ENCODE measurements around the gene ARFGAP3. TPM values are rescaled to one million over a fixed set of nuclear protein-coding genes. Genes with fewer than 3 reads are reported as not detected.

The ARFGAP3 gene
- total and polyA plus RNA-seq, 2 experiments from 2014 or later, result 14.8 to 19.1 TPM

GRCh38 chr22:42837556-42837955, 19.5 kb downstream of the ARFGAP3 start (continued):
- TF ChIP-seq ZNF462 (CRISPR knock-in tag; IDR thresholded peaks at IDR 0.05) (no peak), ZNF114 (CRISPR knock-in tag; IDR thresholded peaks at IDR 0.05) (no peak), EZH2 (IDR thresholded peaks at IDR 0.05; ENCODE audit: low read depth, unreplicated experiment) (no peak)

- H2AFZ ChIP-seq, result no peak overlapping the region
- no peaks in the 10 kb centered on the region for H3K4me1 Mint-ChIP-seq
- H4K20me1 ChIP-seq (replicated peaks; ENCODE audit: insufficient read depth), result no peaks in the 10 kb centered on the region
- TF ChIP-seq STAT1 (IDR thresholded peaks at IDR 0.05; ENCODE audit: unreplicated experiment) (no peak), NANOG (IDR thresholded peaks at IDR 0.05; ENCODE audit: borderline replicate concordance) (no peak), CREB1 (CRISPR knock-in tag; IDR thresholded peaks at IDR 0.05; ENCODE audit: low read depth) (no peak), ZNF462 (CRISPR knock-in tag; IDR thresholded peaks at IDR 0.05) (no peak), JUNB (IDR thresholded peaks at IDR 0.05; ENCODE audit: unreplicated experiment) (no peak), ZNF114 (CRISPR knock-in tag; IDR thresholded peaks at IDR 0.05) (no peak), EZH2phosphoT487 (IDR thresholded peaks at IDR 0.05; ENCODE audit: unreplicated experiment) (no peak)
These were observed 21.0 kb downstream of the ARFGAP3 start for GRCh38 chr22:42836026-42836425.

More at GRCh38 chr22:42836026-42836425, 21.0 kb downstream of the ARFGAP3 start:
- H3K4me2 ChIP-seq, result no peak overlapping the region
- H3K36me3 ChIP-seq (ENCODE audit: insufficient read depth), result no peaks in the 10 kb centered on the region
- no peak overlapping the region for H3K27ac Mint-ChIP-seq
- no peaks in the 10 kb centered on the region for H3K4me1 ChIP-seq (ENCODE audit: insufficient read depth)
- H3K27me3 ChIP-seq (ENCODE audit: insufficient read depth), result no peaks in the 10 kb centered on the region
- H3K9me2 ChIP-seq (ENCODE audit: insufficient read depth), result no peaks in the 10 kb centered on the region
- no peak for ATAC-seq
- no peaks in the 10 kb centered on the region for H3F3A ChIP-seq (replicated peaks; ENCODE audit: low read depth)
- no peak overlapping the region for H3K27ac ChIP-seq (ENCODE audit: low read depth)
- H3K79me2 ChIP-seq (replicated peaks; ENCODE audit: insufficient read depth), result no peaks in the 10 kb centered on the region
- no peaks in the 10 kb centered on the region; the same call in 2 of the 3 replicates for H3K36me3 Mint-ChIP-seq (ENCODE audit: low read depth)
- H3K4me3 ChIP-seq, result no peak overlapping the region
- peaks cover 2% of the 10 kb centered on the region for H3K27me3 Mint-ChIP-seq (ENCODE audit: insufficient read depth, low read depth, poor library complexity)
- no peak for DNase-seq (ENCODE audit: low spot score)
- no peak overlapping the region for H3K4me3 Mint-ChIP-seq
- no peaks in the 10 kb centered on the region for H3K9me3 Mint-ChIP-seq

All from GM23338 (cell line).